ENCODE measurements around the gene RGS19.

- TF ChIP-seq CTCF (IDR thresholded peaks at IDR 0.05) (no peak), POLR2A (IDR thresholded peaks at IDR 0.05) (no peak)
These were observed 7.7 kb downstream of the RGS19 start for GRCh38 chr20:64071341-64072332.

Data from body of pancreas (tissue), 4 donors.